ENCODE results near the gene SAYSD1.

GRCh38 chr6:39078695-39079094 lies 36.3 kb downstream of the SAYSD1 start:
- TF ChIP-seq CTCF (IDR thresholded peaks at IDR 0.05; ENCODE audit: insufficient read depth, low read length) (no peak), POLR2AphosphoS5 (IDR thresholded peaks at IDR 0.05; ENCODE audit: low read depth) (no peak), SPI1 (IDR thresholded peaks at IDR 0.05; ENCODE audit: borderline replicate concordance, low read depth) (no peak), REST (IDR thresholded peaks at IDR 0.05; ENCODE audit: insufficient replicate concordance, low read depth) (no peak), GABPA (IDR thresholded peaks at IDR 0.05; ENCODE audit: low read depth) (no peak)
